Activated T-helper 2 cell treated with anti-CD3 and anti-CD28 coated beads, Interferon-gamma antibody, Interleukin-2, Interleukin-4, amounts not matched to agents 10 μg/mL and 5 μg/mL and 100 μg/mL, durations not matched to agents 14 hours and 24 hours and 36 hours (primary cell): ENCODE measurements around the gene EHD1. TPM values are rescaled to one million over a fixed set of nuclear protein-coding genes. Genes with fewer than 3 reads are reported as not detected.
A peak's percentile ranks its signal among the peaks of the same experiment; 100 is the strongest.

ENCODE experiments used
- DNase-seq: peaks from one replicate; pipeline ENCODE4 v3.0.0; 2021; ENCODE audit warnings: low spot score
- H3K27ac Mint-ChIP-seq: one replicate; pipeline ENCODE4 v1.8.0; 2021; ENCODE audit warnings: mixed read lengths
- H3K27me3 Mint-ChIP-seq: one replicate; pipeline ENCODE4 v1.8.0; 2021; ENCODE audit warnings: low read depth, mixed read lengths
- H3K36me3 Mint-ChIP-seq: one replicate; pipeline ENCODE4 v1.8.0; 2021; ENCODE audit warnings: low read depth, mixed read lengths
- H3K4me1 Mint-ChIP-seq: one replicate; pipeline ENCODE4 v1.8.0; 2021; ENCODE audit warnings: low read depth, mixed read lengths
- H3K4me3 Mint-ChIP-seq: one replicate; pipeline ENCODE4 v1.8.0; 2021; ENCODE audit warnings: low read depth, mild to moderate bottlenecking, moderate library complexity, mixed read lengths
- H3K9me3 Mint-ChIP-seq: one replicate; pipeline ENCODE4 v1.8.0; 2021; ENCODE audit warnings: mixed read lengths
- intact Hi-C: fragments of 100-400 bp; cut with micrococcal nuclease; formaldehyde crosslinking; loops from one replicate; pipeline ENCODE4 v1.15.1; 2023
- total RNA-seq: library from RNA; stranded (reverse); gene quantifications from 2 replicates; pipeline ENCODE4 v1.2.3, GENCODE V29; 2022

EHD1 gene
- total RNA-seq, 1 donor from 2014 or later = 107 TPM

- Mint-ChIP-seq H3K36me3 (no peaks in the 10 kb centered on the region), H3K9me3 (no peaks in the 10 kb centered on the region), H3K4me1 (peaks cover 48% of the 10 kb centered on the region), H3K4me3 (no peak overlapping the region), H3K27ac (no peak overlapping the region), H3K27me3 (no peaks in the 10 kb centered on the region)
- intact Hi-C loops = no loop called here
- no peak for DNase-seq
These were observed 5.6 kb upstream of the EHD1 start for GRCh38 chr11:64884019-64884418.

- H3K27me3 Mint-ChIP-seq = no peaks in the 10 kb centered on the region
These were observed 5.2 kb upstream of the EHD1 start for GRCh38 chr11:64883575-64883974.

GRCh38 chr11:64882243-64882642, 3.8 kb upstream of the EHD1 start:
- Mint-ChIP-seq H3K27me3 (no peaks in the 10 kb centered on the region), H3K4me1 (peaks cover 43% of the 10 kb centered on the region), H3K27ac (no peak overlapping the region), H3K9me3 (no peaks in the 10 kb centered on the region), H3K36me3 (peaks cover 4% of the 10 kb centered on the region), H3K4me3 (no peak overlapping the region)
- no peak for DNase-seq
- intact Hi-C loops = no loop called here

More at GRCh38 chr11:64883575-64883974, 5.2 kb upstream of the EHD1 start:
- DNase-seq = no peak
- H3K9me3 Mint-ChIP-seq = no peaks in the 10 kb centered on the region
- no peak overlapping the region for H3K4me3 Mint-ChIP-seq
- intact Hi-C loops = no loop called here
- H3K4me1 Mint-ChIP-seq = peaks cover 48% of the 10 kb centered on the region
- no peaks in the 10 kb centered on the region for H3K36me3 Mint-ChIP-seq
- H3K27ac Mint-ChIP-seq = no peak overlapping the region

GRCh38 chr11:64881476-64881875, 3.1 kb upstream of the EHD1 start:
- peaks cover 12% of the 10 kb centered on the region for H3K36me3 Mint-ChIP-seq
- intact Hi-C loops = no loop called here
- peak overlapping the region; percentile 77 for H3K27ac Mint-ChIP-seq
- no peaks in the 10 kb centered on the region for H3K9me3 Mint-ChIP-seq
- H3K27me3 Mint-ChIP-seq = no peaks in the 10 kb centered on the region
- DNase-seq = no peak
- H3K4me1 Mint-ChIP-seq = peaks cover 50% of the 10 kb centered on the region
- no peak overlapping the region for H3K4me3 Mint-ChIP-seq

- H3K27me3 Mint-ChIP-seq = no peaks in the 10 kb centered on the region
- intact Hi-C loops = loop anchor here (1.0 kb wide), 1 partner anchor 21 kb away; no protein-coding TSS in a partner anchor
- peak; percentile 29 for DNase-seq
- H3K36me3 Mint-ChIP-seq = peaks cover 22% of the 10 kb centered on the region
- H3K27ac Mint-ChIP-seq = peak overlapping the region; percentile 95
- H3K4me3 Mint-ChIP-seq = peak overlapping the region; percentile 99
- no peaks in the 10 kb centered on the region for H3K9me3 Mint-ChIP-seq
- peaks cover 51% of the 10 kb centered on the region for H3K4me1 Mint-ChIP-seq
These were observed 2.0 kb upstream of the EHD1 start for GRCh38 chr11:64880240-64881001.

- DNase-seq = no peak
- intact Hi-C loops = loop anchor here (2.0 to 10.0 kb wide), 2 partner anchors 15 to 615 kb away; partner anchors contain the start of gene MALAT1
- Mint-ChIP-seq H3K27me3 (no peaks in the 10 kb centered on the region), H3K9me3 (no peaks in the 10 kb centered on the region), H3K4me1 (peaks cover 52% of the 10 kb centered on the region), H3K4me3 (peak overlapping the region; percentile 99), H3K36me3 (peaks cover 33% of the 10 kb centered on the region), H3K27ac (peak overlapping the region; percentile 95)
These were observed 951 bp upstream of the EHD1 start for GRCh38 chr11:64879244-64879900.

GRCh38 chr11:64878223-64878493, 263 bp downstream of the EHD1 start:
- Mint-ChIP-seq H3K27ac (peak overlapping the region; percentile 60), H3K27me3 (no peaks in the 10 kb centered on the region), H3K9me3 (no peaks in the 10 kb centered on the region), H3K36me3 (peaks cover 40% of the 10 kb centered on the region), H3K4me3 (peak overlapping the region; percentile 99), H3K4me1 (peaks cover 55% of the 10 kb centered on the region)
- intact Hi-C loops = loop anchor here (2.0 to 10.0 kb wide), 2 partner anchors 17 to 617 kb away; partner anchors contain the start of gene MALAT1
- no peak for DNase-seq

- Mint-ChIP-seq H3K27me3 (no peaks in the 10 kb centered on the region), H3K36me3 (peaks cover 46% of the 10 kb centered on the region), H3K27ac (peak overlapping the region; percentile 82), H3K9me3 (no peaks in the 10 kb centered on the region), H3K4me1 (peaks cover 59% of the 10 kb centered on the region), H3K4me3 (peak overlapping the region; percentile 99)
- peak; percentile 30 for DNase-seq
- intact Hi-C loops = loop anchor here (2.0 to 10.0 kb wide), 3 partner anchors 17 to 617 kb away; partner anchors contain the start of gene MALAT1
These were observed 815 bp downstream of the EHD1 start for GRCh38 chr11:64877390-64878222.

- DNase-seq = no peak
- intact Hi-C loops = loop anchor here (1.0 to 10.0 kb wide), 3 partner anchors 12 to 618 kb away; partner anchors contain the start of gene MALAT1
- Mint-ChIP-seq H3K27me3 (no peaks in the 10 kb centered on the region), H3K4me3 (peak overlapping the region; percentile 99), H3K4me1 (peaks cover 61% of the 10 kb centered on the region), H3K9me3 (no peaks in the 10 kb centered on the region), H3K27ac (peak overlapping the region; percentile 59), H3K36me3 (peaks cover 53% of the 10 kb centered on the region)
These were observed 1.5 kb downstream of the EHD1 start for GRCh38 chr11:64876835-64877341.

- intact Hi-C loops = loop anchor here (1.0 to 10.0 kb wide), 3 partner anchors 11 to 619 kb away; partner anchors contain the start of gene MALAT1
- H3K27me3 Mint-ChIP-seq = no peaks in the 10 kb centered on the region
- no peak for DNase-seq
- no peaks in the 10 kb centered on the region for H3K9me3 Mint-ChIP-seq
- H3K4me1 Mint-ChIP-seq = peaks cover 64% of the 10 kb centered on the region
- H3K27ac Mint-ChIP-seq = peak overlapping the region; percentile 67
- H3K36me3 Mint-ChIP-seq = peaks cover 58% of the 10 kb centered on the region
- H3K4me3 Mint-ChIP-seq = peak overlapping the region; percentile 99
These were observed 2.1 kb downstream of the EHD1 start for GRCh38 chr11:64876229-64876750.

GRCh38 chr11:64875369-64876228, 2.8 kb downstream of the EHD1 start:
- no peak for DNase-seq
- peaks cover 62% of the 10 kb centered on the region for H3K4me1 Mint-ChIP-seq
- H3K36me3 Mint-ChIP-seq = peaks cover 61% of the 10 kb centered on the region
- no peaks in the 10 kb centered on the region for H3K9me3 Mint-ChIP-seq
- peak overlapping the region; percentile 99 for H3K4me3 Mint-ChIP-seq
- H3K27ac Mint-ChIP-seq = peak overlapping the region; percentile 67
- intact Hi-C loops = loop anchor here (1.0 to 10.0 kb wide), 3 partner anchors 10 to 619 kb away; partner anchors contain the start of gene MALAT1
- no peaks in the 10 kb centered on the region for H3K27me3 Mint-ChIP-seq
